Measurements from ENCODE around the gene VWC2L. TPM values are rescaled to one million over a fixed set of nuclear protein-coding genes. Genes with fewer than 3 reads are reported as not detected.

Gene VWC2L
- total RNA-seq, 4 donors from 2014 or later, result not detected

DNA sequence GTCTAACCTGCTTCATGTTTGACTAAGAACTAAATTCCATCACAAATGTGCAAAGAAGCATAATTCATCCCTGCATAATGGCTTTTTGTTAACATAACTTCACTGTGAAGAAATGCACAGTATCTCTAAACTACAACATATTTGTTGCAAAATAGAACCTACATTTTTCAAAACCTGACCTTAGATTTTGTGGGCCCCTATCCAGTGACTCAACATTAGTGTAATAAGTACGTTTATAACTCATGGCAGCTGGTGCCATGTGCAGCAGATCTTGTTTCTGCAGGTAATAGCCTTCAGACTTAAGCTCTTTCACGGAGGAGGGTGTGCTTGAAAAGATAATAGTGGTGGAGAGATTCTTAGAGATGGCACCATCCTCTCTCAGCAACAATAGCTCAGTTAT is 28.6 kb upstream of the VWC2L start:
- no peak for DNase-seq
- Histone ChIP-seq H3K36me3 (no peaks in the 10 kb centered on the region), H3K4me1 (peaks cover 5 to 6% of the 10 kb centered on the region in 2 donors), H3K4me3 (no peak overlapping the region), H3K9me3 (no peaks in the 10 kb centered on the region), H3K27ac (no peak overlapping the region), H3K27me3 (no peaks in the 10 kb centered on the region)
- intact Hi-C loops (cut with DNase I; ENCODE audit: low total_unique reads), result no loop called here
- in situ Hi-C loops (cut with MboI; ENCODE audit: low sequenced_read_pairs in 4 of 4), result no loop called here
- TF ChIP-seq, protein P1, sequence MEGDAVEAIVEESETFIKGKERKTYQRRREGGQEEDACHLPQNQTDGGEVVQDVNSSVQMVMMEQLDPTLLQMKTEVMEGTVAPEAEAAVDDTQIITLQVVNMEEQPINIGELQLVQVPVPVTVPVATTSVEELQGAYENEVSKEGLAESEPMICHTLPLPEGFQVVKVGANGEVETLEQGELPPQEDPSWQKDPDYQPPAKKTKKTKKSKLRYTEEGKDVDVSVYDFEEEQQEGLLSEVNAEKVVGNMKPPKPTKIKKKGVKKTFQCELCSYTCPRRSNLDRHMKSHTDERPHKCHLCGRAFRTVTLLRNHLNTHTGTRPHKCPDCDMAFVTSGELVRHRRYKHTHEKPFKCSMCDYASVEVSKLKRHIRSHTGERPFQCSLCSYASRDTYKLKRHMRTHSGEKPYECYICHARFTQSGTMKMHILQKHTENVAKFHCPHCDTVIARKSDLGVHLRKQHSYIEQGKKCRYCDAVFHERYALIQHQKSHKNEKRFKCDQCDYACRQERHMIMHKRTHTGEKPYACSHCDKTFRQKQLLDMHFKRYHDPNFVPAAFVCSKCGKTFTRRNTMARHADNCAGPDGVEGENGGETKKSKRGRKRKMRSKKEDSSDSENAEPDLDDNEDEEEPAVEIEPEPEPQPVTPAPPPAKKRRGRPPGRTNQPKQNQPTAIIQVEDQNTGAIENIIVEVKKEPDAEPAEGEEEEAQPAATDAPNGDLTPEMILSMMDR (IDR thresholded peaks at IDR 0.05 in 4 of 5, conservative IDR thresholded peaks at IDR 0.05 in 1 of 5), result no peak
- no peak for TF ChIP-seq POLR2A (IDR thresholded peaks at IDR 0.05)
- ATAC-seq, result no peak

DNA sequence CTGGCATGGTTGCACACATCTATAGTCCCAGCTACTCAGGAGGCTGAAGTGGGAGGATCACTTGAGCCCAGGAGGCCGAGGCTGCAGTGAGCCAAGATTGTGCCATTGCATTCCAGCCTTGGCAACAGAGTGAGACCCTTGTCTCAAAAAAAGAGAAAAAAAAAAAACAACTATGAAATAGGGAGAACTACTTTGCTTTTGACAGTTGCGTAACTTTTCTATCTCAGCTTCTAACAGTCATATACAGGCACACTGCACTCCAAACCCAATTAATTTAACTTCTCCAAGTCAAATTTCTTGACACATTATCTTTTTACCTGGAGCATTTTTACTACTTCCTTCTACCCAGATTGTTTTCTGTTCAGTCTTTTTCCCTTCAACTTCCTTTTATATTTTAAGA is 24.1 kb upstream of the VWC2L start:
- in situ Hi-C loops (cut with MboI; ENCODE audit: low sequenced_read_pairs in 4 of 4) (no loop called here), intact Hi-C loops (cut with DNase I; ENCODE audit: low total_unique reads) (no loop called here)
- H3K36me3 ChIP-seq, result no peaks in the 10 kb centered on the region
- H3K4me1 ChIP-seq, result no peaks in the 10 kb centered on the region
- H3K27me3 ChIP-seq, result no peaks in the 10 kb centered on the region
- no peaks in the 10 kb centered on the region for H3K9me3 ChIP-seq
- no peak overlapping the region for H3K4me3 ChIP-seq
- TF ChIP-seq, protein P1 (IDR thresholded peaks at IDR 0.05 in 4 of 5, conservative IDR thresholded peaks at IDR 0.05 in 1 of 5), result no peak
- no peak for TF ChIP-seq POLR2A (IDR thresholded peaks at IDR 0.05)
- no peak for ATAC-seq
- no peak for DNase-seq
- H3K27ac ChIP-seq, result no peak overlapping the region

- TF ChIP-seq, protein P1 (IDR thresholded peaks at IDR 0.05 in 4 of 5, conservative IDR thresholded peaks at IDR 0.05 in 1 of 5), result no peak
- no peak for TF ChIP-seq POLR2A (IDR thresholded peaks at IDR 0.05)
- no peak overlapping the region for H3K4me3 ChIP-seq
- H3K9me3 ChIP-seq, result no peaks in the 10 kb centered on the region
- DNase-seq, result no peak
- no peaks in the 10 kb centered on the region for H3K36me3 ChIP-seq
- in situ Hi-C loops (cut with MboI; ENCODE audit: low sequenced_read_pairs in 4 of 4), result no loop called here
- intact Hi-C loops (cut with DNase I; ENCODE audit: low total_unique reads), result no loop called here
- ATAC-seq, result no peak
- H3K4me1 ChIP-seq, result no peaks in the 10 kb centered on the region
- H3K27me3 ChIP-seq, result no peaks in the 10 kb centered on the region
- no peak overlapping the region for H3K27ac ChIP-seq
Observed at GRCh38 chr2:214389334-214389733, 21.5 kb upstream of the VWC2L start.

DNA sequence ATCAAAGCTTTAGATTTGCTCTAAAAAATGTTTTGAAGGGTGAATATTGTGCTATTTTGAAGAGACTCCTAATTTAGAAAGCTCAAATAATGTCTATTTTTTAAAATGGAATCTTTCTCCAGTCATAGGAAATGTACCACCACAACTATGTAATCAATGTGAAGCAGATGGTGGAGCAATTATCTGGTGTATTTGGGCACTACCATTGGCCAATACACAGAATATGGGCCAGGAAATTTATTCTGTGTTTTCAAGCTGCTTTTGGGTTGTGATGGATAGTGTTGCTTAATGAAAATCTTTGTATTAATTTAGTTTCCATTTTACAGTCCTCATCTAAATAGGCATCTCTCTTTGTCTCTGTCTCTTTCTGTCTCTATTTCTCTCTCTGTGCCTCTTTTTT is 17.1 kb upstream of the VWC2L start:
- Histone ChIP-seq H3K4me1 (no peaks in the 10 kb centered on the region), H3K36me3 (no peaks in the 10 kb centered on the region), H3K27ac (no peak overlapping the region), H3K27me3 (no peaks in the 10 kb centered on the region), H3K9me3 (no peaks in the 10 kb centered on the region), H3K4me3 (no peak overlapping the region)
- ATAC-seq, result no peak
- no peak for DNase-seq
- intact Hi-C loops (cut with DNase I; ENCODE audit: low total_unique reads) (no loop called here), in situ Hi-C loops (cut with MboI; ENCODE audit: low sequenced_read_pairs in 4 of 4) (no loop called here)
- TF ChIP-seq, protein P1 (IDR thresholded peaks at IDR 0.05 in 4 of 5, conservative IDR thresholded peaks at IDR 0.05 in 1 of 5), result no peak
- no peak for TF ChIP-seq POLR2A (IDR thresholded peaks at IDR 0.05)

- Histone ChIP-seq H3K9me3 (no peaks in the 10 kb centered on the region), H3K36me3 (no peaks in the 10 kb centered on the region), H3K4me1 (no peaks in the 10 kb centered on the region), H3K27me3 (no peaks in the 10 kb centered on the region), H3K4me3 (no peak overlapping the region), H3K27ac (no peak overlapping the region)
- intact Hi-C loops (cut with DNase I; ENCODE audit: low total_unique reads), result no loop called here
- ATAC-seq (no peak), DNase-seq (no peak)
- in situ Hi-C loops (cut with MboI; ENCODE audit: low sequenced_read_pairs in 4 of 4), result no loop called here
- TF ChIP-seq, protein P1 (IDR thresholded peaks at IDR 0.05 in 4 of 5, conservative IDR thresholded peaks at IDR 0.05 in 1 of 5), result no peak
- no peak for TF ChIP-seq POLR2A (IDR thresholded peaks at IDR 0.05)
Observed at GRCh38 chr2:214395040-214395439, 15.8 kb upstream of the VWC2L start.
